ENCODE measurements around the gene BMP6. TPM values are rescaled to one million over a fixed set of nuclear protein-coding genes. Genes with fewer than 3 reads are reported as not detected.

The BMP6 gene
- total RNA-seq, 1 experiment from 2014 or later, result 0.28 TPM

DNA sequence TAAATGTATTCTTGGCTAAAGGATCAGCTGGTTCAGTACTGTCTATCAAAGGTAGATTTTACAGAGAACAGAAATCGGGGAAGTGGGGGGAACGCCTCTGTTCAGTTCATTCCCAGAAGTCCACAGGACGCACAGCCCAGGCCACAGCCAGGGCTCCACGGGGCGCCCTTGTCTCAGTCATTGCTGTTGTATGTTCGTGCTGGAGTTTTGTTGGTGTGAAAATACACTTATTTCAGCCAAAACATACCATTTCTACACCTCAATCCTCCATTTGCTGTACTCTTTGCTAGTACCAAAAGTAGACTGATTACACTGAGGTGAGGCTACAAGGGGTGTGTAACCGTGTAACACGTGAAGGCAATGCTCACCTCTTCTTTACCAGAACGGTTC is 154.8 kb downstream of the BMP6 start:
- Histone ChIP-seq H3K56ac (ENCODE audit: insufficient read length, low read depth, low read length) (no peak overlapping the region), H3T11ph (ENCODE audit: low read length) (no peak overlapping the region), H3K4ac (ENCODE audit: low read depth, low read length) (no peak overlapping the region), H2BK15ac (ENCODE audit: low read depth, low read length) (no peak overlapping the region), H2BK12ac (ENCODE audit: insufficient read length, low read depth, low read length) (no peak overlapping the region), H2BK120ac (ENCODE audit: low read depth, low read length, poor library complexity, severe bottlenecking) (no peak overlapping the region), H4K5ac (ENCODE audit: insufficient read length, low read depth, low read length) (no peak overlapping the region), H3K14ac (ENCODE audit: insufficient read depth, low read length) (no peak overlapping the region), H3K18ac (ENCODE audit: insufficient read length, low read depth, low read length) (no peak overlapping the region), H3K27me3 (ENCODE audit: insufficient read depth, low read length) (no peaks in the 10 kb centered on the region), H4K8ac (replicated peaks; ENCODE audit: insufficient read length, low read depth, low read length) (no peak overlapping the region), H3K23me2 (ENCODE audit: insufficient read length, low read depth, low read length, poor library complexity, severe bottlenecking) (no peaks in the 10 kb centered on the region), H3K79me2 (ENCODE audit: insufficient read depth, low read length) (no peaks in the 10 kb centered on the region), H3K4me2 (ENCODE audit: insufficient read depth, insufficient read length, low read length) (no peak overlapping the region), H3K27ac (ENCODE audit: insufficient read length, low read depth, low read length) (no peak overlapping the region), H3K23ac (ENCODE audit: insufficient read length, low read depth, low read length) (no peak overlapping the region), H2BK20ac (ENCODE audit: low read depth, low read length, poor library complexity, severe bottlenecking) (no peak overlapping the region), H3K9me3 (ENCODE audit: control insufficient read depth, low read depth, low read length) (no peaks in the 10 kb centered on the region), H4K91ac (ENCODE audit: insufficient read length, low read depth, low read length) (no peak overlapping the region), H2AK5ac (ENCODE audit: insufficient read length, low read length) (no peak overlapping the region), H3K9ac (ENCODE audit: extremely low read depth, insufficient read length, low read length) (no peak overlapping the region), H2BK5ac (ENCODE audit: insufficient read length, low read length) (no peak overlapping the region), H3K4me1 (ENCODE audit: insufficient read depth, low read length) (no peaks in the 10 kb centered on the region), H3K79me1 (ENCODE audit: insufficient read depth, low read depth, low read length, poor library complexity, severe bottlenecking) (no peaks in the 10 kb centered on the region), H4K20me1 (ENCODE audit: control insufficient read depth, insufficient read depth, insufficient read length) (no peaks in the 10 kb centered on the region), H2AFZ (ENCODE audit: low read length) (no peak overlapping the region)
- no CpG with 5 or more reads among the region's 9 CpGs for WGBS (ENCODE audit: extremely low coverage, insufficient read length, low lambda C conversion rate)
- no peaks in the 10 kb centered on the region for H3K27me3 Mint-ChIP-seq (ENCODE audit: low read depth)
- H3K4me3 Mint-ChIP-seq, result no peak overlapping the region
- no peaks in the 10 kb centered on the region for H3K9me3 Mint-ChIP-seq
- peaks cover 0 to 6% of the 10 kb centered on the region in 2 experiments; a peak in 2 of 4 replicates for H3K4me1 Mint-ChIP-seq
- no peak for DNase-seq
- H3K36me3 Mint-ChIP-seq (ENCODE audit: insufficient read depth in 1 of 3, low read depth in 3 of 3), result peaks cover 29 to 46% (median 42%) of the 10 kb centered on the region in 3 experiments; a peak in 6 of 7 replicates
- no peak overlapping the region for H3K27ac Mint-ChIP-seq
- TF ChIP-seq, protein P1, sequence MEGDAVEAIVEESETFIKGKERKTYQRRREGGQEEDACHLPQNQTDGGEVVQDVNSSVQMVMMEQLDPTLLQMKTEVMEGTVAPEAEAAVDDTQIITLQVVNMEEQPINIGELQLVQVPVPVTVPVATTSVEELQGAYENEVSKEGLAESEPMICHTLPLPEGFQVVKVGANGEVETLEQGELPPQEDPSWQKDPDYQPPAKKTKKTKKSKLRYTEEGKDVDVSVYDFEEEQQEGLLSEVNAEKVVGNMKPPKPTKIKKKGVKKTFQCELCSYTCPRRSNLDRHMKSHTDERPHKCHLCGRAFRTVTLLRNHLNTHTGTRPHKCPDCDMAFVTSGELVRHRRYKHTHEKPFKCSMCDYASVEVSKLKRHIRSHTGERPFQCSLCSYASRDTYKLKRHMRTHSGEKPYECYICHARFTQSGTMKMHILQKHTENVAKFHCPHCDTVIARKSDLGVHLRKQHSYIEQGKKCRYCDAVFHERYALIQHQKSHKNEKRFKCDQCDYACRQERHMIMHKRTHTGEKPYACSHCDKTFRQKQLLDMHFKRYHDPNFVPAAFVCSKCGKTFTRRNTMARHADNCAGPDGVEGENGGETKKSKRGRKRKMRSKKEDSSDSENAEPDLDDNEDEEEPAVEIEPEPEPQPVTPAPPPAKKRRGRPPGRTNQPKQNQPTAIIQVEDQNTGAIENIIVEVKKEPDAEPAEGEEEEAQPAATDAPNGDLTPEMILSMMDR (conservative IDR thresholded peaks at IDR 0.05), result no peak
